ENCODE data around the gene ANTXR2.

- no peak for TF ChIP-seq CTCF (IDR thresholded peaks at IDR 0.05)
- TF ChIP-seq POLR2A (IDR thresholded peaks at IDR 0.05), result no peak
These were observed 179.6 kb downstream of the ANTXR2 start for GRCh38 chr4:79893456-79893855.

Data from uterus (tissue), 2 donors.